Uterus (tissue), 2 donors: ENCODE measurements around the gene SIX2.

ENCODE experiments used
- POLR2A ChIP-seq, 2 donors: fragments of 450-650 bp; IDR thresholded peaks; one replicate each; pipeline ENCODE4 v1.6.1; 2016; ENCODE audit warnings: antibody characterized with exemption in 2 of 2, mild to moderate bottlenecking in 1 of 2, moderate library complexity in 1 of 2
- TF ChIP-seq, protein P1 (sequence below), 4 experiments: fragments of 200-600 bp in 2 of 4; fragments of 450-650 bp in 2 of 4; sonication (generic) in 2 of 4; IDR thresholded peaks; one replicate each; pipeline ENCODE4 v1.5.1; 2016 to 2019; ENCODE audit warnings: antibody characterized with exemption in 4 of 4, mild to moderate bottlenecking in 2 of 4, moderate library complexity in 1 of 4

DNA sequence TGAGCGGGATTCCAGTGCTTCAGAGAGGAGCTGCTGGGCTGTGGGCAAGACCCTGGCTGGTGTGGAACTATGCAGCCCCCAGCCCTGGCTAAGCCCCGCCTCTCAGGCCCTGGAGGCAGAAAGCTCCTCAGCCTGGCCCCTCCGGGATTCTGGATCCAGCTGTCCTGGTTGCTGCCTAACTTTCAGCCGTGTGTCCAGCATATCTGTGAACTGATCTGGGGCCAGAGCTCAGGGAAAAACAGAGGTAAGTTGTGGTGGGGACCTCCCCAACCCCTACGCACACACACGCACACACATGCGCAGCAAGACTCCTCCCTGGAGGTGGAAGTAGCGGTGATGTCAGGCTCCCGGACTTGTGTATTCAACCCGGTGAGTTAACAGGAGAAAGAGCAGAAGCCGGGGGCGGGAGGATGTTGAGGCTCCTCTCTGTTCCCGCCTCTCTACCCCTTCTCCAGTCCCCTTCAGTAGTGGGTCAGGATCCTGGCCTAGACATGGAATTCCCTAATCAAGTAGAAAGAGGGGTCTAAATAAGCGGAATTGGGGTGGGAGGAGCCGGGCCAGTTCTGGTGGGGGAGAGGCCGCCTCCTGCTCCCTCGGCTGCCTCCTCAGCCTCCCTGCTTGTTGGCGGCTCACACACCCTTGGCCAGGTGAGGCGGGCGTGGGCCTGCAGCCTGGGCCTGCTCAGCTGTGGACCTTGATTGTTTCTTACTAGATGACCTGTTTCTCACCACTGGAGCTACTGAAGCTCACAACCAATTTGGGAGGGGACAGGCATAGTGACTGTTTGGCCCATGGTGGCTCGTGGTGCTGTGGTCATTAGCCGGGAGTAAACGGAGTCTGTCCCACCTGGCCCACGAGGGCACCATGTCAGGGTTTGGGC lies 33.4 kb downstream of the SIX2 start:
- no peak for TF ChIP-seq POLR2A (IDR thresholded peaks at IDR 0.05)
- TF ChIP-seq, protein P1, sequence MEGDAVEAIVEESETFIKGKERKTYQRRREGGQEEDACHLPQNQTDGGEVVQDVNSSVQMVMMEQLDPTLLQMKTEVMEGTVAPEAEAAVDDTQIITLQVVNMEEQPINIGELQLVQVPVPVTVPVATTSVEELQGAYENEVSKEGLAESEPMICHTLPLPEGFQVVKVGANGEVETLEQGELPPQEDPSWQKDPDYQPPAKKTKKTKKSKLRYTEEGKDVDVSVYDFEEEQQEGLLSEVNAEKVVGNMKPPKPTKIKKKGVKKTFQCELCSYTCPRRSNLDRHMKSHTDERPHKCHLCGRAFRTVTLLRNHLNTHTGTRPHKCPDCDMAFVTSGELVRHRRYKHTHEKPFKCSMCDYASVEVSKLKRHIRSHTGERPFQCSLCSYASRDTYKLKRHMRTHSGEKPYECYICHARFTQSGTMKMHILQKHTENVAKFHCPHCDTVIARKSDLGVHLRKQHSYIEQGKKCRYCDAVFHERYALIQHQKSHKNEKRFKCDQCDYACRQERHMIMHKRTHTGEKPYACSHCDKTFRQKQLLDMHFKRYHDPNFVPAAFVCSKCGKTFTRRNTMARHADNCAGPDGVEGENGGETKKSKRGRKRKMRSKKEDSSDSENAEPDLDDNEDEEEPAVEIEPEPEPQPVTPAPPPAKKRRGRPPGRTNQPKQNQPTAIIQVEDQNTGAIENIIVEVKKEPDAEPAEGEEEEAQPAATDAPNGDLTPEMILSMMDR (IDR thresholded peaks at IDR 0.05), result no peak
